Measurements from ENCODE around the gene TBX4.

- TF ChIP-seq, protein P1, sequence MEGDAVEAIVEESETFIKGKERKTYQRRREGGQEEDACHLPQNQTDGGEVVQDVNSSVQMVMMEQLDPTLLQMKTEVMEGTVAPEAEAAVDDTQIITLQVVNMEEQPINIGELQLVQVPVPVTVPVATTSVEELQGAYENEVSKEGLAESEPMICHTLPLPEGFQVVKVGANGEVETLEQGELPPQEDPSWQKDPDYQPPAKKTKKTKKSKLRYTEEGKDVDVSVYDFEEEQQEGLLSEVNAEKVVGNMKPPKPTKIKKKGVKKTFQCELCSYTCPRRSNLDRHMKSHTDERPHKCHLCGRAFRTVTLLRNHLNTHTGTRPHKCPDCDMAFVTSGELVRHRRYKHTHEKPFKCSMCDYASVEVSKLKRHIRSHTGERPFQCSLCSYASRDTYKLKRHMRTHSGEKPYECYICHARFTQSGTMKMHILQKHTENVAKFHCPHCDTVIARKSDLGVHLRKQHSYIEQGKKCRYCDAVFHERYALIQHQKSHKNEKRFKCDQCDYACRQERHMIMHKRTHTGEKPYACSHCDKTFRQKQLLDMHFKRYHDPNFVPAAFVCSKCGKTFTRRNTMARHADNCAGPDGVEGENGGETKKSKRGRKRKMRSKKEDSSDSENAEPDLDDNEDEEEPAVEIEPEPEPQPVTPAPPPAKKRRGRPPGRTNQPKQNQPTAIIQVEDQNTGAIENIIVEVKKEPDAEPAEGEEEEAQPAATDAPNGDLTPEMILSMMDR (IDR thresholded peaks at IDR 0.05) = no peak
- no peak for TF ChIP-seq POLR2A (IDR thresholded peaks at IDR 0.05)
These were observed 34.2 kb downstream of the TBX4 start for GRCh38 chr17:61486135-61487120.
